Dermis microvascular lymphatic vessel endothelial cell (primary cell): Measurements from ENCODE around the gene KRTAP1-1. TPM values are rescaled to one million over a fixed set of nuclear protein-coding genes. Genes with fewer than 3 reads are reported as not detected.
"Not testable (repeated sequence)": the region's sequence is repeated elsewhere in the genome, so short reads cannot be mapped to it uniquely, and the experiment has no call there.

ENCODE experiments used
- DNase-seq, 2 donors: peaks; one replicate each; pipeline versions ENCODE4 v3.0.0 to v3.0.0-alpha.2; 2010; ENCODE audit warnings: low read depth in 2 of 2
- total RNA-seq: library from RNA; depleted of rRNA; stranded (reverse); fragments of >200 nt; gene quantifications from 2 replicates; pipeline ENCODE4 v1.2.1, GENCODE V29; 2014

KRTAP1-1 gene
- total RNA-seq = not detected in 2 replicates

DNA sequence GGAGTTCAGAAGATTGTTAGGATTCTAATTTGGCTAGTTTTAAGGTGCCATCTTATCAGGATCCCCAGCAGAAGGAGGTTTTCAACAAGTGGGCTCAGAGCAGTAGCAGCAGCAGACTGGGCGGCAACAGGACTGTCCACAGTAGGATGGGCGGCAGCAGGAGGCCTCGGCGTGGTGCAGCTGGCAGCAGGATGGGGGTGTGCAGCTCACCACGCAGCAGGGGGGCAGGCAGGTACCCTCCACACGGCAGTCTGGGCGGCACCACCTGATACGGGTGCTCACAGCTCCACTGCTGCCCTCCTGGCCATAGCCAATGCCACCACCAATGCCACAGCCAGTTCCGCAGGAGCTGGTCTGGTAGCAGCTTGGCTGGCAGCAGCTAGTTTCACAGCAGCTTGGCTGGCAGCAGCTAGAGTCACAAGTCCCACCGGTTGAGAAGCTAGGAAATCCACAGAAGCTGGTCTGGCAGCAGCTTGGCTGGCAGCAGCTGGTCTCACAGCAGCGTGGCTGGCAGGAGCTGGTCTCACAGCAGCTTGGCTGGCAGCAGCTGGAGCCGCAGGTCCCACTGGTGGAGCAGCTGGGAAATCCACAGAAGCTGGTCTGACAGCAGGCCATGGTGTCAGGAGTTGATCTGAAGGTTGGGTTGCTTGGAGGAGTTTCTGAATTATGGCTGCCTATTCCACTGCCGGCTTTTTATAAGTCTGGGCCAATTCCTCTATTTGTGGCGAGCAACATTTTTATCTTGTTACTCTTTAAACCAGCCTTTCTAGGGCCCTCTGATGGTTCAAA is at the start of gene KRTAP1-1:
TSS of gene KRTAP1-1 (minus strand) at position 668 of the 789 bp plus-strand sequence. CDS start at position 615, 53 bp downstream.
- DNase-seq = not testable (repeated sequence)

GRCh38 chr17:41088760-41089352 is 47.6 kb upstream of the KRTAP1-1 start:
- DNase-seq = not testable (repeated sequence)

GRCh38 chr17:41084100-41084856 is 43.0 kb upstream of the KRTAP1-1 start, which contains the start of gene KRTAP4-7:
Gene KRTAP4-7 (plus strand): TSS chr17:41084150. CDS start chr17:41084207, 57 bp downstream.
- DNase-seq = not testable (repeated sequence)

- not testable (repeated sequence) for DNase-seq
These were observed 42.2 kb upstream of the KRTAP1-1 start for GRCh38 chr17:41083427-41083826.

DNA sequence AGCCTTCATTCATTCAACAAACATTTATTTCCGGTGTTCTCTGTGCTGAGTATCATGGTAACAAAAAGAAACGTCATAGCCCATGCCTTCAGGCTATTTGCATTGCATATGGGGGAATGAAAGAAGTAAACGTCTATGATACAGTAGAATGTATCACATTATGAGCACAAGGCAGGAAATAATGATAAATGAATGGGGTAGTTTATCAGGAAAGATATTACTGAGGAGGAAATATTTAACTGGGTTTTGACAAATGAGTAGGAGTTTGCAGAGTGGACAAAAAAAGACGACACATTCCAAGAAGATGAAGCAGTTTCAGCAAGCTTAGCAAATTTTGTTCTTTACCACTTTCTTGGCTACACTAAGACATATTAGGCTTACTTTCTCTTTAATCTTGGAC is 41.4 kb upstream of the KRTAP1-1 start:
- no peak for DNase-seq

DNA sequence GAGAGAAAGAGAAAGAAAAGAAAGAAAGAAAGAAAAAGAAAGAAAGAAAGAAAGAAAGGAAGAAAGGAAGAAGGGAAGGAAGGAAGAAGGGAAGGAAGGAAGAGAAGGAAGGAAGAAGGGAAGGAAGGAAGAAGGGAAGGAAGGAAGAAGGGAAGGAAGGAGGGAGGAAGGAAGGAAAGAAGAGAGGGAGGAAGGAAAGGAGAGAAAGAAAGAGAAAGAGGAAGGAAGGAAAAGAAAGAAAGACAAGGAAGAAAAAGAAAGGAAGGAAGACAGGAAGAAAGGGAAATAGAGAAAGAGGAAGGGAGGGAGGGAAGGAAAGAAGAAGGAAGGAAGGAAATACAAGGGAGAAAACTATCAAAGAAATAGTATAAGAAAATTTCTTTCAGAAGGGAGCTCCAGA is 35.5 kb upstream of the KRTAP1-1 start:
- DNase-seq = no peak

DNA sequence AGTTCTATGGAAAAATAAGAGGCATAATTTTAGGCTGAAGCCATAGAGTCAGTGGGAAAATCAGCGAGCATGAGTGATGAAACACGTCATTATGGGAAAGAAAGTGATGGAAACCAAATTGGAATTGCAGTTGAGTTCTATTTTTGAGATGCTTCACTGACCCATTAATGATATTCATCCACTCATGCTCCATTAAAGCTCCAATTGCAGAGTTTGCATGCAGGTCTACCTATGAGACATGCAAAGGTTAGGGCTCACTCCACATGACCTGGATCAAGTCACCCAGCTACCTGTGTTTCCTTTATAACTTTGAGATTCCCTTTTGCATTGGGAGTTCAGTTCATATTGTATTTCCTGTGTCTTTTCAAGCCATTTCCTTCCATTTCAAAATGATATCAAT is 32.4 kb upstream of the KRTAP1-1 start:
- no peak for DNase-seq

GRCh38 chr17:41071606-41072360 is 30.5 kb upstream of the KRTAP1-1 start:
- DNase-seq = no peak

DNA sequence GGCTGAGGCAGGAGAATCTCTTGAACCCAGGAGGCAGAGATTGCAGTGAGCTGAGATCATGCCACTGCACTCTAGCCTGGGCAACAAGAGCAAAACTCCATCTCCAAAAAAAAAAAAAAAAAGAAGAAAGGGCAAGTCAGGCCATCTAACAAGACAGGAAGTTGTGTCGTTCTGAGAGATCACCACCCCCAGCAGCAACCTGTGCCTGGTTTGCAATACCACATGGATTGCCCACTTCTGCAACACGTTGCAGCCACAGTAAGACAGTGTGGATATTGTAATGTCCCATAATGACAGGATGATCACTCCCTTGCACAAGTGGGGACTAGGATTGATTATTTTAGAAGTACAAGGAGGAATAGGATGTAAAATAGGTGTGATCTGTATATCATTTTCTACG is 27.8 kb upstream of the KRTAP1-1 start:
- DNase-seq = no peak

DNA sequence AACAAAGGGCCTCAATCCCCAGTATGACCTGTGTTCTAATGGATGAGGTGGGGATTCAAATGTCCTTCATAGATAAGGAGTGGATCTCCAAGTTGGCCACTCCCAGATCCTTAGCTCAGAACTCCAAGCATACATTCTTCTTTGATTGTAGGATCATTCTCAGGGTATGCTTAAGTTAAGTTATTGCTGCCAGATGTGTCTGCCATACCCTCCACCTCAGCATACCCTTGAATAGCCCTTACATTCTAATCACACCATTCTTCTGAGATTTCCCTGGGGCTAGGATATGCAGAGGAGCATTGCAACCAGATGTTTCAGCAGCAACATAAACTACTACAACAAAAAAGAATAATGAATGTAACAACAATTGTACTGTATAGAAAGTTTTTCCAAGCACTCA is 26.0 kb upstream of the KRTAP1-1 start:
- no peak for DNase-seq

- no peak for DNase-seq
These were observed 24.8 kb upstream of the KRTAP1-1 start, which contains the start of gene KRTAP2-4 for GRCh38 chr17:41065829-41066624. Gene KRTAP2-4 (minus strand): TSS chr17:41065879. CDS start chr17:41065845, 34 bp downstream.

GRCh38 chr17:41065016-41065689 is 23.9 kb upstream of the KRTAP1-1 start:
- not testable (repeated sequence) for DNase-seq

DNA sequence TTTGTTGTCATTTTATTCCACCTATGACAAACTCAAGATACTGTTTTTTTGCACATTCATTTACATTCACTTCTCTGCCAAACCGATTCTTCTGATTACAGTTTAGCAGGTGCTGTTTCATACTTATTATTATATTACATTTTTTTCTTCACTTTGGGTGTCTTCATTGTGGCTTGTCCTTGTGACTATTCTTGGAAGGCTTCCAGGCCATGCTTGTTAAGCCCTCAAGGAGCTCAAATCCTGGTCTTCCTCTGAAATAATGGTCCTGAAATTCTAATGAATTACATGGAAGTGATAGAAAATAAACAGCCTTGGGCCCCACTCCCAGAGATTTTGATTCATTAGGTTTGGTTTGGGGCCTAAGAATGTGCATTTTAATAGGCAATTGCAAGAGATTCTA is 23.1 kb upstream of the KRTAP1-1 start:
- DNase-seq = no peak

GRCh38 chr17:41063449-41063848 is 22.2 kb upstream of the KRTAP1-1 start:
- no peak for DNase-seq

GRCh38 chr17:41061964-41062363 is 20.7 kb upstream of the KRTAP1-1 start:
- DNase-seq = no peak

- DNase-seq = peak in 1 of 2 donors; percentile 2
These were observed 18.9 kb upstream of the KRTAP1-1 start, which contains the start of gene KRTAP2-3 for GRCh38 chr17:41060052-41060604. Gene KRTAP2-3 (minus strand): TSS chr17:41060114. CDS start chr17:41060050, 64 bp downstream.

GRCh38 chr17:41059276-41060051 is 18.2 kb upstream of the KRTAP1-1 start:
- not testable (repeated sequence) for DNase-seq

- no peak for DNase-seq
These were observed 17.5 kb upstream of the KRTAP1-1 start for GRCh38 chr17:41058741-41059140.

DNA sequence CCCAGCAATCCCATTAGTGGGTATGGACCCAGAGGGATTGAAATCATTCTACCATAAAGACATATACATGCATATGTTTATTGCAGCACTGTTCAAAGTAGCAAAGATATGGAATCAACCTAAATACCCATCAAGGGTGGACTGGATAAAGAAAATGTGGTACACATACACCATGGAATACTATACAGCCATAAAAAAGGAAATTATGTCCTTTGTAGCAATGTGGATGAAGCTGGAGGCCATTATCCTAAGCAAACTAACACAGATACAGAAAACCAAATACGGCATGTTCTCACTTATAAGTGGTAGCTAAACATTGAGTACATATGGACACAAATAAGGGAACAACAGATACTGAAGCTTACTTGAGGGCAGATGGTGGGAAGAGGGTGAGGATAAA is 16.3 kb upstream of the KRTAP1-1 start:
- no peak for DNase-seq
